GM21619 (cell line): Measurements from ENCODE around the gene PPM1A.

ENCODE experiments used
- ATAC-seq: cut with Tn5 transposase; IDR thresholded peaks from one replicate; pipeline ENCODE4 v1.9.1; 2021; ENCODE audit not compliant: unreplicated experiment

The PPM1A gene

DNA sequence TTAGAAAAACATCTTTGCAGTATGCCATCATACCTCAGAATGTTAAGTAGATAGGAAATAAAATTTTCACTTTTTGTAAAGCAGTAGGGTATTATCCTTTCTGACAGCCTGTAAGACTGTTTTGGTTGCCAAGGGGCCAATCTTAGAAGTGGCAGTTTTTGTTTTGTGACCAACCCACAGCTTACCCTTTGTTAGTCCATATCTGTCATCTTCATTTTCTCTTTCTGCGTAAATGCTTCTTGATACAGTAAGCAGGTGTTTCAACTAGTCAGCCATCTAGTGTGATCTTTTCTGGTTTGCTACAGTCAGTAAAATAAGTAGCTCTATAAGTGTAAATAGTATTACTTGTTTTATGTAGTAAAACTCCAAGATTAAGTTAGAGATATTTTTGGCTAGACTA lies 8.8 kb downstream of the PPM1A start:
- no peak for ATAC-seq

DNA sequence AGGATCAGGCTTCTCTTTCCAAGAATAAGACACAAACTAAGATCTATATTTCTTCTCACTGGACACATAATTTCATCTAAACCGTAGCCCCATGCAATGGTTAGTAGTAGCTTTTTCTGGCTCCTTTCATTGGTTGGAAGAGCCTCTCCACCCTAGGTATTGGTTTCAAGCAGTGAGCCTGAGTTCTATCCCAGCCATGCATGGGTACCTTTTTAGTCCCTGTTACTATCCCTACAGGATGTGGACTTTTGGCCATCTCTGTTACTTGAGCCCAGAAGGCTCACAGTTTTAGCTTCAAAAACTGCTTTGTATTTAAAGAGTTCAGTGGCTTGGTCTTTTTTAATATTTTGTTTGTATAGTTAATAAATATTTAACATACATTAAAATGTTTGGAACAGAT lies 16.1 kb downstream of the PPM1A start:
- no peak for ATAC-seq

DNA sequence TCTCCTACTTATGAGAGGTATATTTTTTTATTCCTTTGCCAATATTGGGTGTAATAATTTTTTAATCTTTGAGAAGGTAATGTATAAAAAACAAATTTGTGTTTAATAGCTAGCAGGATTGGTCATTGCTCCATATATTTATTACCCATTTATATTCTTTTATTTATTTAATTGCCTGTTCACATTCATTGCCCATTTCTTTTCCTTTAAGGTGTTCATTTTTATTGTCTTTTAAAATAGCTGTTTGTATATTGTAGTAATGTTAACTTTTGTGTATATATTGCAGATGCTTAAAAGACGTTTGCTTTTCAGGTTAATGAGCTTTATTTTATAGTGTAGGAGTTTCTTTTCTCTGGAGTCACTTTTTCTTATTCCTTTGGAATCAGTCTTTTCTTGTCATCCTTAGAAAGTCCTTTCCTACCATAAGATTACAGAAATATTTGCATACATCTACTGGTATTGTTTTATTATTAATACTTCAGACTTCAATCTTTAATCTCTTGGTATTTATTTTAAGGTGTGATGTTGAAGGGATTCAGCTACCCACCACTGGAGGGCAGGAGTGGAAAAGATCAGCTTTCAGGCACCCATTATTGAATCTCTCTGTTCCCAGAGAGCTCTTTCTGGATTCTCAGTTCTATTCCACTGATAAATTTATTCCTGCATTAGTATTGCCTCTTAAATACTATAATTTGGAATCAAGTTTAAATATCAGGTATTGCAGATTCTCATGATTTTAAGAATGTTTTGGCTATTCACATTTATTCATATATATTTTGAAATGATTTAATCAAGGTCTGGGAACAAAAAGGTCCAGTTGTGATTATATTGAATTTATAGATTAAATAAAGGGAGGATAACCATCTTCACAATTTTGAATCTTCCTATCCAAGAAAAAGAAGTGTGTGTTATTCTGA lies 17.3 kb downstream of the PPM1A start:
- ATAC-seq = no peak

DNA sequence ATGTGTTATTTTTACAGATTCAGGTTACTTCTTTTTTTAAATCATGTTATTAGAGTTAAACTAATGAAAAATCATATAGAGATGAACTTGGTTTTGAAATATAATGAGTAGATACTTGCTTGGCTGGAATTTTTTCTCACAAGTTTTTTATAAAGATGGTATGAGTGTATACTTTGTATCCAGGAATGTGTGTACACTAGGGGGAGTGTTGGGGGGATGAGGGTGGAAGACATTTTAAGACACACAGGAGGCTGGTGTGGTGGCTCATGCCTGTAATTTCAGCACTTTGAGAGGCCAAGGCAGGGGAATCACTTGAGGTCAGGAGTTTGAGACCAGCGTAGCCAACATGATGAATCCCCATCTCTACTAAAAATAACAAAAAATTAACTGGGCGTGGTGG lies 23.2 kb downstream of the PPM1A start:
- no peak for ATAC-seq

DNA sequence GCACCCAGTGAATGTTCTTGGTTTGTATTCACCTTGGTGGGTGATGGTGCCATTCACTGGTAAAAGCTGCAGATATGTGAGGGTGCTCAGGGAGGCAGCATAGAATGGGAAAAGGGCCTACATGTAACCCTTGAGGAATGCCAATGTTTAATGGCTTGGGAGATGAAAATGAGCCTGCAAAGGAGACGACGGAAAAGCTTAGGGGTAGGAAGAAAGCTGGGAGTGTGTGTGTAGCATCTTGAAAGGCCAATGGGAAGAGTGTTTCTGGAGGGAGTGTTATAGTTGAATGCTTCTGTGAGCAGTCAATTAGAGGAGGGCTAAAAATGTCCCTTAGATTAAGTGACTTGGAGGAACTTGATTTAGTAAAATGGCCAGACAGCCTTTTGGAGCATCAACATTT lies 24.9 kb downstream of the PPM1A start:
- ATAC-seq = no peak

GRCh38 chr14:60274448-60274847 lies 25.4 kb downstream of the PPM1A start:
- ATAC-seq = no peak

- ATAC-seq = no peak
These were observed 26.9 kb downstream of the PPM1A start for GRCh38 chr14:60275932-60276331.

- no peak for ATAC-seq
These were observed 27.3 kb downstream of the PPM1A start for GRCh38 chr14:60276347-60276746.

GRCh38 chr14:60277605-60278190 lies 28.7 kb downstream of the PPM1A start:
- no peak for ATAC-seq

DNA sequence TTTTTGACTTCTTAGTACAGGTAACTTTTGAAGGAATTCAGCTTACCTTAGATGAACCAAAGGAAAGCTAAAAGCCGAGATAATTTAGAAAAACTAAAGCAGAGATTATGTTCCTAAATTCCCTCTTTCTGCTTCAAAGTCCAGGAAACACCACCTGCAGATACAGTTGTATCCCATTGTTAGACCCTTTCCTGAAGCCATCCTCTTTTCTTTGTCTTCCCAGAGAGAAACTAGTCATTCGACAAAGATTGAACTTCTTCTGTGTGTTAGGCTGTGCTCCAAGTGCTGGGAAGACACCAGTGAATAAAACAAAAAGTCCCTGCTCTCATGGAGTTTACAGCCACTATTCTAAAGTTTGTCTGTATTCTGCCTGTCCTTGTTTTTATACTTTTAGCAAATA lies 29.3 kb downstream of the PPM1A start:
- no peak for ATAC-seq

GRCh38 chr14:60287452-60287851 lies 38.4 kb downstream of the PPM1A start:
- ATAC-seq = no peak

DNA sequence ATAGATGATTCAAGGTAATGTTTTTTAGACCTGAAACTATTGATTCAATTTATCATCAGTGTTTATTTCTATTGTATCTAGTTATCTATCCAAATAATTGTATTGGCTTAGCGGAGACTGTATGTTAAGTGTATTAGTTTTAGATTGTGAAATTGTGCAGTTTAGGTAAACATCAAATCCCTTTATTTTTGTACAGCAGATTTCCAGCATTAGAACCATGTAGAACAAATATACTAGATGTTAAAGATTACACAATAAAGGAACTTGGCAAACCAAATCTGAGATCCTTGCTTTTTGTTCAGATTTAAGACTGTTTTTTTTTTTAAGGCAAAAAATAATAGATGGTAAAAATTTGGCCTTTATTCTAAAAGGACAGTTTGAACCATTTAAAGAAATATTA lies 39.3 kb downstream of the PPM1A start:
- ATAC-seq = no peak

DNA sequence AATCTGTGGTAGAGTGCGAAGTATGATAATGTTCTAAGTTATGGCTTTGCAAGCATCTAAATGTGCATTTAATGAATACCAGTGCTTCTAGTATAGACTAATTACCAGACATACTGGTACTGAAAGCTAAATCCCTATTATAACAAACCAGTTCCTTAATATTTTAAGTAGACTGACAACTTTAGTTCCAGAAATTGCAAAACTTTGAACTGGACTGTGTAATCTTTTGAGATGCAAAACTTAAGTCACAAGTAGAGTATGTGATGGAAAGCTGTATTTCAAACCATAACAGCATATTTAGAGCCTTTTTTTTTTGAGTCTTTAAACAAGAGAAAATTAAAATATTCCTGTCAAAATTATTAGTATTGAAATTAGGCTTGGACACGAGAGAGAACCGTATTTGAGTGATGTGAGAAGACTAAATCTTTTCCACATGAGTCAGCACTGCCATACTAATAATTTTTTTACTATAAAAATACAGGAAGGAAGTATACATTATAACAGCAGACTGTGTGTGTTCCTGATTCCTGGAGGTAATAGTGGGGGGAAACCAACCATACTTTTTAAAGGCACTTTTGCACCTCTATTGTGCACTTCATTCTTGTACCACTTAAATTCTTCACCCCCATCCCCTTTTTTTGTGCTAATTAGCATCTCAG lies 45.5 kb downstream of the PPM1A start:
- ATAC-seq = no peak

DNA sequence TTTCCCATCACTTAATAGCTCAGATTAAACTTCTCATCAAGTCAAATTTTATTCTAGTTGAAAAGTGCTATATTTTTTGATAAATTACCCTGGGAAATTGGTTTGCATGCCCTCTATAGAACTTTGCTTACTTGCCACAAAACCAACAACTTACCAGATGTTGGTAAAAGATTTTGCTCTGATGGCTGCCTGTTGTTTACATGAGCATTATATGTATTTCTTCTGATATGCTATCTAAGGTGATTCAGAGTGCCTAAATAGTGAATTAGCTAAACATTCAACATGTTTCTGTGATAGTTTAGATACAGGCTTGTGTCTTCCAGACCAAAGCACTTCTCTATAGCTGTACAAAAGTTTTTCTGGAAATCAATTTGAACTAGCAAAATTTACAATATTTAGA lies 51.0 kb downstream of the PPM1A start:
- ATAC-seq = no peak

GRCh38 chr14:60301685-60302084 lies 52.7 kb downstream of the PPM1A start:
- ATAC-seq = no peak

DNA sequence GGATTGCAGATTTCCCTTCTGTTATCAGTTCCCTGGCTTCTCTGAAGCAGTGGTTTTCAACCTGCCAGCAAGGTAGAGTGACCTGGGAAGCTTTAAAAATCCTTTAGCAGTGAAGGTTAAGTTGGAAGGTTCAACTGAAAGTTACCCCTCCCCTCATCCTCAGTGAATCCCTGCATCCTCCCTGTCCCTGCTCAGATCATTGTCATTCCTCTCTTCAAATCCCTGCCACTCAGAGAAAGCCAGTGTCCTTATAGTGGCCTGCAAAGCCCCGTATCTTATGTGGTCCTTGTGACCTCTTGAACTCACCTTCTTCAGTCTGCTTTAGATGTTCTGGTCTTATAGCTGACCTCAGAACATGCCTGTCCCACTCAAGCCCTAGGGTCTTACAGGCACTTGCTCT lies 53.6 kb downstream of the PPM1A start:
- no peak for ATAC-seq

GRCh38 chr14:60303745-60304144 lies 54.7 kb downstream of the PPM1A start:
- ATAC-seq = no peak

GRCh38 chr14:60304509-60304908 lies 55.5 kb downstream of the PPM1A start:
- ATAC-seq = no peak

DNA sequence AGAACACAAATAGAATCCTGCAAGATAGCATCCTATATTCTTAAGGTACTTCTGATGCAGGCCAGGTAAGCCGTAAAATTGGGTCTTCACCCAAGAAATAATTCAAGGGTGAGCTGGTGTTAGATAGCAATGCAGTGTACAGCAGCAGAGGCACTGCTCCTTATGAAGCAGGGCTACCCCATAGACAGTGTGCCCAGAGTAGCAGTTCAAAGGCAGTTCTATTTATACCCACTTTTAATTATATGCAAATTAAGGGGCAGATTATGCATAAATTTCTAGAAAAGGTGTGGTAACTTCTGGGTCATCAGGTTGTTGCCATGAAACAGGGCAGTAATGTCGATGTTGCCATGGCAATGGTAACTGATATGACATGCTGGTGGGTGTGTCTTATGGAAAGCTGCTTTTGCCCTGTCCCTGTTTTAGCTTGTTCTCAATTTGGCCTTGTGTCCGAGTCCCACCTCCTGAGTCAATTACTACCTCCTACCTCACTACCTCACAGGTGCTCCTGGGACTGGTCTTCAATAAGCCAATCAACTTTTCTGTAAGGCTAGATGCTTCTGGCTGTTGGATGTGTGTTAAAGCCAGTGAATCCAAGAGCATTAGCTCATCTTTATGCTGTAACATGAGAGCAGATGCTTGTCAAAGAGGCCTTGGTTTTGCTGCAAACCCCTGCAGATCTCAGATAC lies 61.0 kb downstream of the PPM1A start:
- ATAC-seq = no peak

DNA sequence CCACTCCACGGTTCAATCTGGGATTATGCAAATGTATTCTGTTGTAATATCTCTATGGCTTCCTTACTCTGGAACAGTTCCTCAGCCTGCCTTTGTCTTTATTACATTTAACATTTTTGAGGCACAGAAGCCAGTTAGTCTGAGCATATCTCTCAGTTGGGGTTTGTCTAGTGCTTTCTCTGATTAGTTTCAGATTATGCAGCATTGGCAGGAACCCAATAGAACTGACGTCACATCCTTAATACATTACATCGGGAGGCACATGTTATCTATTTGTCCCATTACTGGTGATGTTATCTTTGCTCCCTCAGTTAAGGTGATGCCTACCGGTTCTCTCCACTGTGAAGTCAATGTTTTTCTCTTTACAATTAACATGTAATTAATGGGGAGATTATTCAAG lies 62.4 kb downstream of the PPM1A start:
- ATAC-seq = no peak

- ATAC-seq = no peak
These were observed 64.1 kb downstream of the PPM1A start for GRCh38 chr14:60313093-60313492.
